Measurements from ENCODE around the gene SOX6. TPM values are rescaled to one million over a fixed set of nuclear protein-coding genes. Genes with fewer than 3 reads are reported as not detected.

SOX6 gene
- total RNA-seq, 2 experiments from 2014 or later, result 0.36 TPM; not detected in 1

GRCh38 chr11:15988693-15989231 is 367.6 kb downstream of the SOX6 start:
- CTCF ChIA-PET, result no interaction called here
- POLR2A ChIA-PET, result no interaction called here
- no peak for TF ChIP-seq CTCF (IDR thresholded peaks at IDR 0.05)
- Mint-ChIP-seq H3K36me3 (ENCODE audit: low read depth) (no peaks in the 10 kb centered on the region), H3K4me1 (ENCODE audit: low read depth) (no peaks in the 10 kb centered on the region), H3K4me3 (no peak overlapping the region), H3K9me3 (no peaks in the 10 kb centered on the region), H3K27me3 (no peaks in the 10 kb centered on the region), H3K27ac (no peak overlapping the region)
- intact Hi-C loops (cut with micrococcal nuclease), result no loop called here
- ATAC-seq (no peak), DNase-seq (no peak)

GRCh38 chr11:15988016-15988550 is 368.3 kb downstream of the SOX6 start:
- ATAC-seq, result no peak
- ChIA-PET POLR2A (interaction anchor here (1.3 kb wide), 1 partner anchor 10 kb away, joined by 4 read pairs; no protein-coding TSS in a partner anchor), CTCF (no interaction called here)
- no peaks in the 10 kb centered on the region for H3K9me3 Mint-ChIP-seq
- no peaks in the 10 kb centered on the region for H3K36me3 Mint-ChIP-seq (ENCODE audit: low read depth)
- no peaks in the 10 kb centered on the region for H3K27me3 Mint-ChIP-seq
- intact Hi-C loops (cut with micrococcal nuclease), result no loop called here
- no peak for DNase-seq
- TF ChIP-seq CTCF (IDR thresholded peaks at IDR 0.05), result no peak
- H3K27ac Mint-ChIP-seq, result no peak overlapping the region
- H3K4me3 Mint-ChIP-seq, result no peak overlapping the region
- no peaks in the 10 kb centered on the region for H3K4me1 Mint-ChIP-seq (ENCODE audit: low read depth)

GRCh38 chr11:15987046-15987445 is 369.3 kb downstream of the SOX6 start:
- DNase-seq (no peak), ATAC-seq (no peak)
- Mint-ChIP-seq H3K36me3 (ENCODE audit: low read depth) (no peaks in the 10 kb centered on the region), H3K4me1 (ENCODE audit: low read depth) (no peaks in the 10 kb centered on the region), H3K27ac (no peak overlapping the region), H3K9me3 (no peaks in the 10 kb centered on the region), H3K27me3 (no peaks in the 10 kb centered on the region), H3K4me3 (no peak overlapping the region)
- TF ChIP-seq CTCF (IDR thresholded peaks at IDR 0.05), result no peak
- ChIA-PET POLR2A (interaction anchor here (0.7 to 1.3 kb wide), 2 partner anchors 9 to 63 kb away, joined by 4 to 5 read pairs; no protein-coding TSS in a partner anchor), CTCF (no interaction called here)
- intact Hi-C loops (cut with micrococcal nuclease), result no loop called here

- ChIA-PET CTCF (no interaction called here), POLR2A (no interaction called here)
- Mint-ChIP-seq H3K27ac (no peak overlapping the region), H3K36me3 (ENCODE audit: low read depth) (no peaks in the 10 kb centered on the region), H3K4me1 (ENCODE audit: low read depth) (no peaks in the 10 kb centered on the region), H3K4me3 (no peak overlapping the region), H3K27me3 (no peaks in the 10 kb centered on the region), H3K9me3 (no peaks in the 10 kb centered on the region)
- intact Hi-C loops (cut with micrococcal nuclease), result no loop called here
- no peak for TF ChIP-seq CTCF (IDR thresholded peaks at IDR 0.05)
- DNase-seq (no peak), ATAC-seq (no peak)
Measured at GRCh38 chr11:15985860-15986139, 370.5 kb downstream of the SOX6 start.

GRCh38 chr11:15985127-15985859 is 371.1 kb downstream of the SOX6 start:
- DNase-seq, result no peak
- CTCF ChIA-PET, result no interaction called here
- POLR2A ChIA-PET, result no interaction called here
- intact Hi-C loops (cut with micrococcal nuclease), result no loop called here
- H3K9me3 Mint-ChIP-seq, result no peaks in the 10 kb centered on the region
- H3K27ac Mint-ChIP-seq, result no peak overlapping the region
- no peak overlapping the region for H3K4me3 Mint-ChIP-seq
- ATAC-seq, result no peak
- no peaks in the 10 kb centered on the region for H3K27me3 Mint-ChIP-seq
- H3K4me1 Mint-ChIP-seq (ENCODE audit: low read depth), result no peaks in the 10 kb centered on the region
- no peaks in the 10 kb centered on the region for H3K36me3 Mint-ChIP-seq (ENCODE audit: low read depth)
- TF ChIP-seq CTCF (IDR thresholded peaks at IDR 0.05), result no peak
